PFSK-1 (cell line): ENCODE data around the gene TSFM.

Source experiments
- FOXP2 ChIP-seq: optimal IDR thresholded peaks from 2 replicates; pipeline ENCODE3; 2011; ENCODE audit warnings: borderline replicate concordance, control low read depth, inconsistent platforms; ENCODE audit not compliant: insufficient read depth; ENCODE audit errors: extremely low read length, extremely low read depth
- POLR2AphosphoS5 ChIP-seq: IDR thresholded peaks from 2 replicates; pipeline ENCODE4 v1.6.1; 2012; ENCODE audit warnings: low read depth, mild to moderate bottlenecking, control low read depth, low read length, moderate library complexity
- REST ChIP-seq, 2 experiments: IDR thresholded peaks; 2 replicates each; pipeline versions ENCODE4 v1.6.1 to v1.8.0; 2011 to 2012; ENCODE audit warnings: low read depth in 2 of 2, low read length in 2 of 2, control low read depth in 1 of 2, inconsistent platforms in 1 of 2, mild to moderate bottlenecking in 1 of 2, moderate library complexity in 1 of 2; ENCODE audit not compliant: insufficient read depth in 1 of 2
- SIN3A ChIP-seq: IDR thresholded peaks from 2 replicates; pipeline ENCODE4 v1.6.1; 2012; ENCODE audit warnings: mild to moderate bottlenecking, low read length, moderate library complexity, borderline replicate concordance; ENCODE audit not compliant: insufficient read depth
- TAF1 ChIP-seq: IDR thresholded peaks from 2 replicates; pipeline ENCODE4 v1.6.1; 2012; ENCODE audit warnings: low read length, control low read depth, borderline replicate concordance; ENCODE audit not compliant: insufficient read depth

TSFM gene

GRCh38 chr12:57826400-57826799, 43.8 kb downstream of the TSFM start:
- no peak for TF ChIP-seq FOXP2
- TF ChIP-seq SIN3A = no peak
- no peak for TF ChIP-seq TAF1
- TF ChIP-seq POLR2AphosphoS5 = no peak
- TF ChIP-seq REST (IDR thresholded peaks at IDR 0.05; ENCODE audit: insufficient read depth in 1 of 2, low read depth in 2 of 2, low read length in 2 of 2) = no peak

- TF ChIP-seq SIN3A = no peak
- no peak for TF ChIP-seq REST (IDR thresholded peaks at IDR 0.05; ENCODE audit: insufficient read depth in 1 of 2, low read depth in 2 of 2, low read length in 2 of 2)
- no peak for TF ChIP-seq TAF1
- no peak for TF ChIP-seq POLR2AphosphoS5
- TF ChIP-seq FOXP2 = no peak
These were observed 44.4 kb downstream of the TSFM start for GRCh38 chr12:57826966-57827365.

DNA sequence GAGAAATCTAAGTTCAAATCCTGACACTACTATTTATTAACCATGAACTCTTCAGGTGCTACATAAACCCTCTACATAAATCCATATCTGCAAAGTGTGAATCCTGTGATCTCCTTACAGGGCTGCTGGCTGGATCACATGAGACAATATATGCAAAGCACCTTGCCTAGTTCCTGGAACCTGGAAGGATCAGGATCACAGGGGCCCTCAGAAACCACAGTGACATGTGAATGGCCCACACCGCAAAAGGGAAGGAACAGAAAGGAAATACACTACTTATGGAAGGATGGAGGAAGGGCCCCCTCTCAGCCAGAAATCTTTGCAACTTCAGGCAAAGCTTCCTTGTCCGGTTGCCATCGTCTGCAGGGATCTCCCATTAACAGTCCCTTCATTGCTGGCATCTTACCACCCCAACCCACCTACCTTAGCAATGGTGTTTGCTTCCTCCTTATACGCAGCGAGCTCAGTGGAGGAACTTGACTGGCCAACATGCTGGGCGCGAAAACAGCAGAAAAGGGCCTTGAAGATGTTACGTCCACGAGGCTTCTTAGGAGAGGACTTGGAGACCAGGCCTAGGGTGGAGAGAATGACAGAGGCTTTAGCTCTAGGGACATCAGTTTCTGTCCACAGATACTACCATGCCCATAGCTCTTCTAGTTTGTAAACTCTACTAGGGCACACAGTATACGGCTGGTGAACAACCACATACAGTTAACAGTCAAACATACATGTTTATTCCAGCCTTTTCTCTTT, 46.6 kb downstream of the TSFM start:
- TF ChIP-seq SIN3A (no peak), TAF1 (no peak), REST (IDR thresholded peaks at IDR 0.05; ENCODE audit: insufficient read depth in 1 of 2, low read depth in 2 of 2, low read length in 2 of 2) (no peak), FOXP2 (no peak), POLR2AphosphoS5 (no peak)

DNA sequence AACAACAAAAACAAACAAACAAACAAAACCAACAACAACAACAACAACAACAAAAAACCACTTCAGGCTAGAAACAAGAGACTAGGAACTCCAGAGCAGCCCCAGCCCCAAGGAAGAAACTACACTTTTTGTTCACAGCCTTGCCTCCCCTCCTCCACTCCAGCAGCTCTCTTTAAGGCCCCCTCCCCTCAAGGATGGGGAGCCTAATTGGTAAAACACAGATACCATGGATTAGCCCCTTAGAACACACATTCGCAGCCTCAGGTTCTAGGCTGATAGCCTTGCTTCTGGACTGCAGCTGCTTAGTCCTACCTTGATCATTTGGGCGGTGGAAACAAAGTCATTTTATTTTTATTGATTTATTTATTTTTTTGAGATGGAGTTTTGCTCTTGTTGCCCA, 47.8 kb downstream of the TSFM start:
- TF ChIP-seq POLR2AphosphoS5 (no peak), REST (IDR thresholded peaks at IDR 0.05; ENCODE audit: insufficient read depth in 1 of 2, low read depth in 2 of 2, low read length in 2 of 2) (no peak), FOXP2 (no peak)

- TF ChIP-seq POLR2AphosphoS5 = no peak
- TF ChIP-seq TAF1 = no peak
- TF ChIP-seq SIN3A = no peak
These were observed 50.4 kb downstream of the TSFM start for GRCh38 chr12:57832966-57833365.
